Measurements from ENCODE around the gene GKN2.

GRCh38 chr2:68909793-68910674 lies 42.7 kb downstream of the GKN2 start:
- TF ChIP-seq, protein P1, sequence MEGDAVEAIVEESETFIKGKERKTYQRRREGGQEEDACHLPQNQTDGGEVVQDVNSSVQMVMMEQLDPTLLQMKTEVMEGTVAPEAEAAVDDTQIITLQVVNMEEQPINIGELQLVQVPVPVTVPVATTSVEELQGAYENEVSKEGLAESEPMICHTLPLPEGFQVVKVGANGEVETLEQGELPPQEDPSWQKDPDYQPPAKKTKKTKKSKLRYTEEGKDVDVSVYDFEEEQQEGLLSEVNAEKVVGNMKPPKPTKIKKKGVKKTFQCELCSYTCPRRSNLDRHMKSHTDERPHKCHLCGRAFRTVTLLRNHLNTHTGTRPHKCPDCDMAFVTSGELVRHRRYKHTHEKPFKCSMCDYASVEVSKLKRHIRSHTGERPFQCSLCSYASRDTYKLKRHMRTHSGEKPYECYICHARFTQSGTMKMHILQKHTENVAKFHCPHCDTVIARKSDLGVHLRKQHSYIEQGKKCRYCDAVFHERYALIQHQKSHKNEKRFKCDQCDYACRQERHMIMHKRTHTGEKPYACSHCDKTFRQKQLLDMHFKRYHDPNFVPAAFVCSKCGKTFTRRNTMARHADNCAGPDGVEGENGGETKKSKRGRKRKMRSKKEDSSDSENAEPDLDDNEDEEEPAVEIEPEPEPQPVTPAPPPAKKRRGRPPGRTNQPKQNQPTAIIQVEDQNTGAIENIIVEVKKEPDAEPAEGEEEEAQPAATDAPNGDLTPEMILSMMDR (IDR thresholded peaks at IDR 0.05), result peak; percentile 86 to 92 (median 87)
- TF ChIP-seq POLR2A (IDR thresholded peaks at IDR 0.05) (no peak), POLR2AphosphoS5 (IDR thresholded peaks at IDR 0.05) (no peak)
